Activated naive CD8-positive, alpha-beta T cell treated with anti-CD3 and anti-CD28 coated beads for 36 hours (primary cell): ENCODE measurements around the gene STAP2. TPM values are rescaled to one million over a fixed set of nuclear protein-coding genes. Genes with fewer than 3 reads are reported as not detected.

Experiments
- DNase-seq: peaks from one replicate; pipeline ENCODE4 v3.0.0; 2021
- H3K27ac Mint-ChIP-seq: one replicate; pipeline ENCODE4 v1.8.0; 2022; ENCODE audit warnings: mild to moderate bottlenecking, moderate library complexity, mixed read lengths
- H3K27me3 Mint-ChIP-seq: one replicate; pipeline ENCODE4 v1.8.0; 2022; ENCODE audit warnings: mild to moderate bottlenecking, mixed read lengths
- H3K36me3 Mint-ChIP-seq: one replicate; pipeline ENCODE4 v1.8.0; 2021; ENCODE audit warnings: mild to moderate bottlenecking, mixed read lengths
- H3K4me1 Mint-ChIP-seq: one replicate; pipeline ENCODE4 v1.8.0; 2021; ENCODE audit warnings: mixed read lengths
- H3K4me3 Mint-ChIP-seq: one replicate; pipeline ENCODE4 v1.8.0; 2022; ENCODE audit warnings: mild to moderate bottlenecking, moderate library complexity, mixed read lengths
- H3K9me3 Mint-ChIP-seq: one replicate; pipeline ENCODE4 v1.8.0; 2022; ENCODE audit warnings: mixed read lengths
- total RNA-seq, 2 experiments: library from RNA; stranded (reverse); gene quantifications; one replicate each; pipeline ENCODE4 v1.2.3, GENCODE V29; 2021

STAP2 gene
- total RNA-seq, 2 experiments from 2014 or later, result 12.3 to 13.1 TPM

- peaks cover 22% of the 10 kb centered on the region for H3K4me1 Mint-ChIP-seq
- peak; percentile 95 for DNase-seq
- H3K4me3 Mint-ChIP-seq, result peak overlapping the region; percentile 88
- H3K36me3 Mint-ChIP-seq, result peaks cover 14% of the 10 kb centered on the region
- peak overlapping the region; percentile 91 for H3K27ac Mint-ChIP-seq
- H3K9me3 Mint-ChIP-seq, result peaks cover 1% of the 10 kb centered on the region
- H3K27me3 Mint-ChIP-seq, result no peaks in the 10 kb centered on the region
Observed at GRCh38 chr19:4328243-4328990, 10.2 kb downstream of the STAP2 start.

- DNase-seq, result no peak
- H3K36me3 Mint-ChIP-seq, result peaks cover 14% of the 10 kb centered on the region
- no peaks in the 10 kb centered on the region for H3K27me3 Mint-ChIP-seq
- peak overlapping the region; percentile 58 for H3K27ac Mint-ChIP-seq
- peak overlapping the region; percentile 88 for H3K4me3 Mint-ChIP-seq
- H3K9me3 Mint-ChIP-seq, result peaks cover 1% of the 10 kb centered on the region
- H3K4me1 Mint-ChIP-seq, result peaks cover 22% of the 10 kb centered on the region
Observed at GRCh38 chr19:4327877-4328242, 10.8 kb downstream of the STAP2 start.

GRCh38 chr19:4327252-4327876, 11.3 kb downstream of the STAP2 start:
- peaks cover 22% of the 10 kb centered on the region for H3K4me1 Mint-ChIP-seq

GRCh38 chr19:4326837-4327251, 11.8 kb downstream of the STAP2 start:
- Mint-ChIP-seq H3K36me3 (peaks cover 14% of the 10 kb centered on the region), H3K4me1 (peaks cover 22% of the 10 kb centered on the region), H3K4me3 (peak overlapping the region; percentile 88), H3K9me3 (peaks cover 1% of the 10 kb centered on the region), H3K27me3 (no peaks in the 10 kb centered on the region), H3K27ac (no peak overlapping the region)
- peak; percentile 42 for DNase-seq

More at GRCh38 chr19:4327252-4327876, 11.3 kb downstream of the STAP2 start:
- H3K4me3 Mint-ChIP-seq, result peak overlapping the region; percentile 88
- H3K9me3 Mint-ChIP-seq, result peaks cover 1% of the 10 kb centered on the region
- H3K27me3 Mint-ChIP-seq, result no peaks in the 10 kb centered on the region
- peak; percentile 82 for DNase-seq
- peaks cover 14% of the 10 kb centered on the region for H3K36me3 Mint-ChIP-seq
- peak overlapping the region; percentile 61 for H3K27ac Mint-ChIP-seq

GRCh38 chr19:4326215-4326836, 12.3 kb downstream of the STAP2 start:
- DNase-seq, result no peak
- H3K4me3 Mint-ChIP-seq, result peak overlapping the region; percentile 53
- H3K27ac Mint-ChIP-seq, result no peak overlapping the region
- peaks cover 1% of the 10 kb centered on the region for H3K9me3 Mint-ChIP-seq
- H3K36me3 Mint-ChIP-seq, result peaks cover 14% of the 10 kb centered on the region
- no peaks in the 10 kb centered on the region for H3K27me3 Mint-ChIP-seq
- H3K4me1 Mint-ChIP-seq, result peaks cover 22% of the 10 kb centered on the region

- peaks cover 10% of the 10 kb centered on the region for H3K9me3 Mint-ChIP-seq
- peaks cover 17% of the 10 kb centered on the region for H3K4me1 Mint-ChIP-seq
- no peak overlapping the region for H3K4me3 Mint-ChIP-seq
- H3K27me3 Mint-ChIP-seq, result no peaks in the 10 kb centered on the region
- DNase-seq, result no peak
- H3K36me3 Mint-ChIP-seq, result peaks cover 12% of the 10 kb centered on the region
- no peak overlapping the region for H3K27ac Mint-ChIP-seq
Observed at GRCh38 chr19:4324228-4324627, 14.4 kb downstream of the STAP2 start.

GRCh38 chr19:4323692-4324091, 14.9 kb downstream of the STAP2 start:
- H3K36me3 Mint-ChIP-seq, result peaks cover 13% of the 10 kb centered on the region

GRCh38 chr19:4322942-4323665, 15.5 kb downstream of the STAP2 start:
- H3K4me1 Mint-ChIP-seq, result peaks cover 16% of the 10 kb centered on the region
- peaks cover 12% of the 10 kb centered on the region for H3K9me3 Mint-ChIP-seq
- H3K27ac Mint-ChIP-seq, result no peak overlapping the region
- DNase-seq, result no peak
- no peak overlapping the region for H3K4me3 Mint-ChIP-seq
- H3K36me3 Mint-ChIP-seq, result peaks cover 13% of the 10 kb centered on the region
- H3K27me3 Mint-ChIP-seq, result no peaks in the 10 kb centered on the region

More at GRCh38 chr19:4323692-4324091, 14.9 kb downstream of the STAP2 start:
- Mint-ChIP-seq H3K27me3 (no peaks in the 10 kb centered on the region), H3K27ac (no peak overlapping the region), H3K4me1 (peaks cover 16% of the 10 kb centered on the region), H3K4me3 (no peak overlapping the region), H3K9me3 (peaks cover 12% of the 10 kb centered on the region)
- no peak for DNase-seq

- peaks cover 12% of the 10 kb centered on the region for H3K36me3 Mint-ChIP-seq
- no peak overlapping the region for H3K4me3 Mint-ChIP-seq
- DNase-seq, result no peak
- no peaks in the 10 kb centered on the region for H3K27me3 Mint-ChIP-seq
- peaks cover 10% of the 10 kb centered on the region for H3K9me3 Mint-ChIP-seq
- H3K27ac Mint-ChIP-seq, result no peak overlapping the region
- no peaks in the 10 kb centered on the region for H3K4me1 Mint-ChIP-seq
Observed at GRCh38 chr19:4320419-4320818, 18.2 kb downstream of the STAP2 start.

GRCh38 chr19:4319067-4319718, 19.4 kb downstream of the STAP2 start:
- no peaks in the 10 kb centered on the region for H3K4me1 Mint-ChIP-seq

GRCh38 chr19:4318460-4318859, 20.2 kb downstream of the STAP2 start:
- no peaks in the 10 kb centered on the region for H3K27me3 Mint-ChIP-seq
- no peak overlapping the region for H3K27ac Mint-ChIP-seq
- DNase-seq, result no peak
- H3K36me3 Mint-ChIP-seq, result peaks cover 11% of the 10 kb centered on the region
- H3K4me3 Mint-ChIP-seq, result no peak overlapping the region
- peaks cover 10% of the 10 kb centered on the region for H3K9me3 Mint-ChIP-seq
- no peaks in the 10 kb centered on the region for H3K4me1 Mint-ChIP-seq

More at GRCh38 chr19:4319067-4319718, 19.4 kb downstream of the STAP2 start:
- H3K27me3 Mint-ChIP-seq, result no peaks in the 10 kb centered on the region
- no peak for DNase-seq
- peaks cover 10% of the 10 kb centered on the region for H3K9me3 Mint-ChIP-seq
- H3K36me3 Mint-ChIP-seq, result peaks cover 11% of the 10 kb centered on the region
- no peak overlapping the region for H3K27ac Mint-ChIP-seq
- H3K4me3 Mint-ChIP-seq, result no peak overlapping the region

- Mint-ChIP-seq H3K36me3 (peaks cover 11% of the 10 kb centered on the region), H3K9me3 (peaks cover 10% of the 10 kb centered on the region), H3K27ac (no peak overlapping the region), H3K4me1 (no peaks in the 10 kb centered on the region), H3K4me3 (no peak overlapping the region), H3K27me3 (no peaks in the 10 kb centered on the region)
- no peak for DNase-seq
Observed at GRCh38 chr19:4316956-4317355, 21.7 kb downstream of the STAP2 start.

GRCh38 chr19:4313847-4314490, 24.7 kb downstream of the STAP2 start:
- Mint-ChIP-seq H3K9me3 (no peaks in the 10 kb centered on the region), H3K27ac (no peak overlapping the region), H3K4me1 (no peaks in the 10 kb centered on the region), H3K4me3 (no peak overlapping the region), H3K36me3 (peaks cover 16% of the 10 kb centered on the region), H3K27me3 (no peaks in the 10 kb centered on the region)
- DNase-seq, result no peak
